SK-N-SH (cell line): Measurements from ENCODE around the gene DEFB108B.
"Not testable (repeated sequence)": the region's sequence is repeated elsewhere in the genome, so short reads cannot be mapped to it uniquely, and the experiment has no call there.

Experiments used
- CTCF ChIP-seq: fragments of 200-600 bp; sonication (generic); IDR thresholded peaks from 2 replicates; pipeline ENCODE4 v1.6.1; 2017; ENCODE audit warnings: antibody characterized with exemption, mild to moderate bottlenecking, moderate library complexity
- ELF1 ChIP-seq: IDR thresholded peaks from 2 replicates; pipeline ENCODE4 v1.4.0; 2012
- SMC3 ChIP-seq: IDR thresholded peaks from 2 replicates; pipeline ENCODE4 v1.6.1; 2012; ENCODE audit warnings: low read depth, low read length, improper control_type of control experiment

- TF ChIP-seq ELF1, CTCF, SMC3: not testable (repeated sequence)
Observed at GRCh38 chr11:71832811-71833210, at the start of gene DEFB108B.
